ENCODE data around the gene ATP9A. TPM values are rescaled to one million over a fixed set of nuclear protein-coding genes. Genes with fewer than 3 reads are reported as not detected.
"Not testable (repeated sequence)": the region's sequence is repeated elsewhere in the genome, so short reads cannot be mapped to it uniquely, and the experiment has no call there.

The ATP9A gene
- total RNA-seq, 1 donor from 2014 or later, result 37.6 TPM

- Histone ChIP-seq H3K4me3 (ENCODE audit: low read depth, low read length) (no peak overlapping the region), H3K27me3 (ENCODE audit: control insufficient read depth, insufficient read depth, low read length) (no peaks in the 10 kb centered on the region), H3K36me3 (ENCODE audit: control insufficient read depth, insufficient read depth, low read length) (peaks cover 3% of the 10 kb centered on the region)
- TF ChIP-seq, protein P1, sequence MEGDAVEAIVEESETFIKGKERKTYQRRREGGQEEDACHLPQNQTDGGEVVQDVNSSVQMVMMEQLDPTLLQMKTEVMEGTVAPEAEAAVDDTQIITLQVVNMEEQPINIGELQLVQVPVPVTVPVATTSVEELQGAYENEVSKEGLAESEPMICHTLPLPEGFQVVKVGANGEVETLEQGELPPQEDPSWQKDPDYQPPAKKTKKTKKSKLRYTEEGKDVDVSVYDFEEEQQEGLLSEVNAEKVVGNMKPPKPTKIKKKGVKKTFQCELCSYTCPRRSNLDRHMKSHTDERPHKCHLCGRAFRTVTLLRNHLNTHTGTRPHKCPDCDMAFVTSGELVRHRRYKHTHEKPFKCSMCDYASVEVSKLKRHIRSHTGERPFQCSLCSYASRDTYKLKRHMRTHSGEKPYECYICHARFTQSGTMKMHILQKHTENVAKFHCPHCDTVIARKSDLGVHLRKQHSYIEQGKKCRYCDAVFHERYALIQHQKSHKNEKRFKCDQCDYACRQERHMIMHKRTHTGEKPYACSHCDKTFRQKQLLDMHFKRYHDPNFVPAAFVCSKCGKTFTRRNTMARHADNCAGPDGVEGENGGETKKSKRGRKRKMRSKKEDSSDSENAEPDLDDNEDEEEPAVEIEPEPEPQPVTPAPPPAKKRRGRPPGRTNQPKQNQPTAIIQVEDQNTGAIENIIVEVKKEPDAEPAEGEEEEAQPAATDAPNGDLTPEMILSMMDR (IDR thresholded peaks at IDR 0.05; ENCODE audit: insufficient read depth, low read length, poor library complexity, severe bottlenecking), result no peak
- no peak for DNase-seq (ENCODE audit: low read depth)
Observed at GRCh38 chr20:51692806-51693400, 75.3 kb downstream of the ATP9A start.

DNA sequence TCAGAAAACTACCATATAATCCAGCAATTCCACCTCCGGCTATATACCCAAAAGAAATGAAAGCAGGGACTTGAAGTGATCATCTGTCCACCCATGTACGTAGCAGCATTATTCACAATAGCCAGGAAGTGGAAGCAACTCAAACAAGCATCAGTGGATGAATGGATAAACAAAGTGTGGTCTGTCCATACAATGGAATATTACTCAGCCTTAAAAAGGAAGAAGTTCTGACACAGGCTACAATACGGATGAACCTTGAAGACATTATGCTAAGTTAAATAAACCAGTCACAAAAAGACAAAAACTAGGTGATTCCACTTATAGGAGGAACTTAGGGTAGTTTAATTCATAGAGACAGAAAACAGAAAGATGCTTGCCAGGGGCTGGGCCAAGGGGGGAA lies 76.5 kb downstream of the ATP9A start:
- H3K4me3 ChIP-seq (ENCODE audit: low read depth, low read length), result no peak overlapping the region
- no peaks in the 10 kb centered on the region for H3K27me3 ChIP-seq (ENCODE audit: control insufficient read depth, insufficient read depth, low read length)
- no peak for DNase-seq (ENCODE audit: low read depth)
- TF ChIP-seq, protein P1 (IDR thresholded peaks at IDR 0.05; ENCODE audit: insufficient read depth, low read length, poor library complexity, severe bottlenecking), result no peak
- peaks cover 3% of the 10 kb centered on the region for H3K36me3 ChIP-seq (ENCODE audit: control insufficient read depth, insufficient read depth, low read length)

GRCh38 chr20:51688600-51689244 lies 79.5 kb downstream of the ATP9A start:
- TF ChIP-seq, protein P1 (IDR thresholded peaks at IDR 0.05; ENCODE audit: insufficient read depth, low read length, poor library complexity, severe bottlenecking), result no peak

DNA sequence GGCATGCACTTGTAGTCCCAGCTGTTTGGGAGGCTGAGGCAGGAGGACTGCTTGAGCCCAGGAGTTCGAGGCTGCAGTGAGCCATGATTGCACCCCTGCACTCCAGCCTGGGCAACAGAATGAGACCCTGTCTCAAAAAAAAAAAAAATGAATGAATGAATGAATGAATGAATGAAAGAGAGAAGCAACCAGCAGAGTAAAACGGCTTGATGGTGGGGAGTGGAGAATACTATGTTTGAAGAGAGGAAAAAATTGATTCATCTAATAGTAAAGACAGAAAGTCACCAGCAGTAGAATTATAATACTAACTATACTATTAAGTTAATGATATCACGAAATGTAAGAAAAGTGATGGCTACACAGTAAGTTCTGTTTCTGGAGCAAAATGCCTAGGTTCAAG lies 80.6 kb downstream of the ATP9A start:
- H3K36me3 ChIP-seq (ENCODE audit: control insufficient read depth, insufficient read depth, low read length), result peaks cover 3% of the 10 kb centered on the region
- no peak overlapping the region for H3K4me3 ChIP-seq (ENCODE audit: low read depth, low read length)
- no peaks in the 10 kb centered on the region for H3K27me3 ChIP-seq (ENCODE audit: control insufficient read depth, insufficient read depth, low read length)
- TF ChIP-seq, protein P1 (IDR thresholded peaks at IDR 0.05; ENCODE audit: insufficient read depth, low read length, poor library complexity, severe bottlenecking), result no peak
- no peak for DNase-seq (ENCODE audit: low read depth)

More at GRCh38 chr20:51688600-51689244, 79.5 kb downstream of the ATP9A start:
- no peak for DNase-seq (ENCODE audit: low read depth)
- Histone ChIP-seq H3K4me3 (ENCODE audit: low read depth, low read length) (no peak overlapping the region), H3K36me3 (ENCODE audit: control insufficient read depth, insufficient read depth, low read length) (peaks cover 3% of the 10 kb centered on the region), H3K27me3 (ENCODE audit: control insufficient read depth, insufficient read depth, low read length) (no peaks in the 10 kb centered on the region)

DNA sequence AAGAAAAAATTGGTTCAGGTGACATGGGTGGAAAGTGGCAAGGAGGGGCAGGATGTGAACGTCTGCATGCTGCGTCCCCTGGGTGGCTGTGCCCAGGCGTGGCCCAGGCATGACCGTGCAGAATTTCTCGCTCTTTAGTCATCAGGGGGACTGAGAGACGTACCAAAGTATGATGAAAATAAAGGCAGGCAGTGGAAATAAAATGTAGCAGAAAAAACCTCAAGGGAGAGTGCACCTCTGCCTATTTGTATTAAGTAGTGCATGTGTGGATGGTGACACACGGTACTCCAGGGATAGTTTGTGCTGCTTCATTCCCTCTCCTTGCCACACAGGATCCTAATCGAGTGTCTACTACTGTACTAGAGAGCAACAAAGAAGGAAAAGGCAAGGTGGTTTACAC lies 81.1 kb downstream of the ATP9A start:
- no peak for DNase-seq (ENCODE audit: low read depth)
- TF ChIP-seq, protein P1 (IDR thresholded peaks at IDR 0.05; ENCODE audit: insufficient read depth, low read length, poor library complexity, severe bottlenecking), result no peak
- Histone ChIP-seq H3K27me3 (ENCODE audit: control insufficient read depth, insufficient read depth, low read length) (no peaks in the 10 kb centered on the region), H3K36me3 (ENCODE audit: control insufficient read depth, insufficient read depth, low read length) (peaks cover 3% of the 10 kb centered on the region), H3K4me3 (ENCODE audit: low read depth, low read length) (no peak overlapping the region)

GRCh38 chr20:51685494-51685893 lies 82.7 kb downstream of the ATP9A start:
- not testable (repeated sequence) for DNase-seq (ENCODE audit: low read depth); H3K4me3 ChIP-seq (ENCODE audit: low read depth, low read length); H3K27me3 ChIP-seq (ENCODE audit: control insufficient read depth, insufficient read depth, low read length); H3K36me3 ChIP-seq (ENCODE audit: control insufficient read depth, insufficient read depth, low read length)
